ENCODE data around the gene NXPH1.

NXPH1 gene

DNA sequence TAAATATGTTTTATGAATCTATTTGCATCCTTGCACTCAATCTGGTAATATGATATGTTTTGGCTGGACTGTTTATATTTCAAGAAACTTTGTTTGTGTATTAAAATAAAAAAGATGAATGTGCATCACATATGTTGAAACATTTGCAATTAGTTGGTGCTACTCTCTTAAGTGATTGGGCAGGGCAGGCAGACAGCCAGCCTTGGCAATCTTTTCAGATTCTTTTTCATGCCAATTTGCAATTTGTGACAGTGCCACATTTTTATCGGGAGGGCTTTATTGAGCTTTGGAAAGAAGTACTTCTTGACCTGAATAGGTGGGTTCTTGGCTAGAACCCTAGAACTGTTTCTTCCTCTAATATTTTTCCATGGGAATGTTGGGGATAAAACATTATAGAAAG lies 152.2 kb downstream of the NXPH1 start:
- in situ Hi-C loops (cut with MboI; ENCODE audit: low sequenced_read_pairs), result no loop called here

DNA sequence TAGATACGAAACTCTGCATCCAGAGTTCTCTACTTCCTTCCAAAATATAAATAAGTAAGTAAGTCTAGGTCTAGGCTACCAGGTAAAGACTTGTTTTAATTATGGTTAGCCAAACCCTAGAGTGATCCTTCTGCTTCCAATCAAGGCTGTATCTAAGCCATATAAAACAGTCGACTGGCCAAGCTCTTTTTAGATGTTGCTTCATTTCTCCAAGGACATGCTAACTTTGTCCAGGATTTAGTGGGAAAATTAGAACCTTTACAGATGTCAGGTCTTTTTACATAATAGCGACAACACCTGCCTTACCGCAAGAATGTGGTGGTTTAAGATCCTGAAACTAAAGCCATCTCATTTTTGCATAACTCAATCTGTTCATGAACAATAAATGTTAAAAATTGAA lies 156.8 kb downstream of the NXPH1 start:
- in situ Hi-C loops (cut with MboI; ENCODE audit: low sequenced_read_pairs), result no loop called here

DNA sequence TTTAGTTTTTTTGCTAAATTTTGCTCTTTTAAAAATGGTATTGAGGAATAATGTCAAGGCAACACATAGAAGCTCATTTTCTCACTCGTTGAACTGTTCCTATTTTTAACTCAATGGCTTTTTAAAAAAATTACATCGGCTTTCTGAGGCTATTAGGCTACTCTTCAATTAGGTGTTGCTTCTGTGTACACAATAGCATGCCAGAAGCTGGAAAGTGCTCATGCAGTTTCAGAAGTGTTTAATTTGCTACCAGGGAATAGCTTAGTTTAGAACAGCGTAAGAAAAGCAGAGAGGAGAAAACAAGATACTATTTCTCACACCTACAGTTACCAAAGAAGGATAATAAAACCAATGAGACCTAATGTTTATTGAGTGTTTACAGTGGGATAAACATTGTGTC lies 157.4 kb downstream of the NXPH1 start:
- in situ Hi-C loops (cut with MboI; ENCODE audit: low sequenced_read_pairs), result no loop called here

DNA sequence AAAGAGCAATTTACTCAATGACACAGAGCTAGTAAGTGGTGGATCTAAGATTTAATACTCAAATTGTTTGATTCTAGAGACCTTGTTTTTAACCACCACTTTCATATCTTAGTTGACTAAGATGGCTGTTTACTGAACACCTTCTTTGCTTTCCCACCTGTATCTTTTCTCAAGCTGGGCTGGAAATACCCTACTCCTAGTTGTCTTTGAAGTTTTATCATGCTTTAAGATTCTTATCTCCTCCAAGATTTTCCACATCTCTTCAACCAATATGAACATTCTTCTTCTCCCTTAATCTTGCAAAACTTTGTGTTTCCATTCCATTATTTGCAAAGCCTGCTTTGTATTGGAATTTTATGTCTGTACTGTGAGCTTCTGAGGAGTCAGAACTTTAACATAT lies 157.9 kb downstream of the NXPH1 start:
- in situ Hi-C loops (cut with MboI; ENCODE audit: low sequenced_read_pairs), result no loop called here

DNA sequence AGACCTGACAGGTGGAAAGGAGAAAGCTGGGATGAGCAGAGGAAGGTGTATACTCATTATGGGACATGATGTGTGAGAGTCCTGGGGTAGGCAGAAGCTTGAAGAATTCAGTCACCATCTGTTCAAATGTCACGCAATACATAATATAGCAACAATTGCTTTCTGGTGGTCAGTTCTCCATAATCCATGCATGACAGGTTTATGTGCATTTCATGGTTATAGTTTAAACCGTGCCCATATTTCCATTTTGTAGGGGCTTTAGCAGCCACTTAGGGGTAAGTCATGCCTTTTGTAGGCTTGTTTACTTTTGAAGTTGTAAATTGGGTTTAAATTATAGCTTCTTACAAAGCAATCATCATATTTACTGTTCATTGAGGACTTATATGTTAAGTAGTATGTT lies 158.8 kb downstream of the NXPH1 start:
- in situ Hi-C loops (cut with MboI; ENCODE audit: low sequenced_read_pairs), result no loop called here

DNA sequence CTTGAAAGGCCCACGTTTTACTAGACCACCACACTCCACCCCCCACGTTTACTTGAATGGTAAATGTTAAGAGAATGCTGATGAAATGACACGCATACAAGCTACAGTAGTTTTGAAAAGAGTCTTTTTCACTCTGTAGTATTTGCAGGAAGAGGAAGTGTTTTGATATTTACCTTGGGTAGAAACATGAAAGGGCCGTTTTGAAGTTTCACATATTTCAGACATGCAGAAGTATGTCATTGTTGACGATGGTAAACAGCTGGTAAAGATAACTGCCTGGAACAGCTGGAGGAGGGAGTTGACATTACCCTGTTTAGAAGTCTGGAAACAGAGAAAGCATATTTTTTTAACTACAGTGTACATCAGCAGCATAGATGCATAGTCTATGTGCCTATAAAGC lies 160.7 kb downstream of the NXPH1 start:
- in situ Hi-C loops (cut with MboI; ENCODE audit: low sequenced_read_pairs), result no loop called here

DNA sequence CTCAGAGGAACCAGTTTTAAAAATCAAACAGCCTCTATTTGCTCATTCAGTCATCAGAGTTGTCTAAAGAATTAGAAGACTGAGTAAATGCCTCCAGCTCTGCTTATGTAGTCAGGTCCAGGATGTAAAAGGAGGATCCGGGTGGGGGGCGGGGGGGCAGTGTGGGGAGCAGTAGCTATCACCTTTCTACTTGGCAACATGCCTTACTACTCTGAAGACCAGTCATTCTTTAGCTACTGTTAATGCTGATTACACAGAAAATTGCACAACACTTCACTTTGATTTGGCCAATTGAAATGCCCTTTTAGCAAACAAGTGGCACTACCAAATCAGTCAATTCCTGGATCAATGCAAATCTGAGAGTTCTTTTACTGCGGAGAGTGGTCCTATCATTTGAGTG lies 164.2 kb downstream of the NXPH1 start:
- in situ Hi-C loops (cut with MboI; ENCODE audit: low sequenced_read_pairs), result no loop called here

DNA sequence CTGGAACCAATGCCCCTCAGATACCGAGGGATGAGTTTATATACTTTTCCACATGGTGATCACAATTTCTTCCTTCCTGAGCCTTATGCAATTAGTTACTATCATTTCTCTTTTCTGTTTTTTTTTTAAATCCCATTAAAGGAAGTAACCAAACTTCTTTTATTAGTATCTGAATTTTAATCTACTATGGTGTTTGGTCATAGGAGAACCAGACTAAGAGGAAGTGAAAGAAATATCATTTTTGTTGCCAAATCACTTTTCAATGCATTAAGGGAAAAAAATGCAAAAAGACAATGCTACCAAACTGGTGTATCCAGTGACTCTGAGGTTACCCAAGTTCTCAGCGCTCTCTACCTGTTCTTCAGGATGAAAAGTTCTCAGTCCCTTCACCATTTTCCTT lies 167.7 kb downstream of the NXPH1 start:
- in situ Hi-C loops (cut with MboI; ENCODE audit: low sequenced_read_pairs), result no loop called here

DNA sequence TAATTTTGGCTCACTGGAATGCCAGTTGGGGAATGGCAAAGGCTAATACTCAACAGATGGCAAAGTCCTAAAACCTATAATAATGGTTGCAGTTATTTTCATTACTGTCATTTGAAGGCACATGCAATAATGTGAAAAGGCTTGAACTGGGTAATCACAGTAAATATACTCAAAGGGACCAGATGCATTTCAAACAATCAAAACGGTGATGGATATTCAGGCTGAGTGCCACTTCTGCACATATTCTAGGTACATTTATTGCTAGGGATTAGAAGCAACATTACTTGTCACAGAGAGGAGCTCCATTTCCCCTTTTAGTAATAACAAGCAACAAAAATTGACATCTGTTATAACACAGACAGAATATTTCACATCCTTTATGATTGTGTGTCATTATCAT lies 171.8 kb downstream of the NXPH1 start:
- in situ Hi-C loops (cut with MboI; ENCODE audit: low sequenced_read_pairs), result no loop called here

DNA sequence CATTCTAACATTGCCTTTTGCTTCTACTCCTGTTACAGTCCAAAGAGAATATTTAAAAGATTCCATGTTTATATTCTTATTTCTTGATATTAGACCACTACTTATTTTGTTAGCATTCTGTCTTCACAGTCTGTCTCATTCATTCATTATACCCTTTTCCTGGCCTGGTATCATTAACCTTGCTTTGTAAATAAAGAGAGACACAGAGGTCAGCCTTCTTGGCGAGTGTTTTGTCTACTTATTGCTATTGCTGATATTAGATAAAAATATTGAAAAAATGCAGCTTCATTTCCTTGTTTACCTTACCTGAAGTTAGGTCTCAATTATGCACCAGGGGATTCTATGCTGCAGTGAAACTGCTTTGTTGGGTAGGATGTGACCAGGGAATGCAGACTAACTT lies 179.2 kb downstream of the NXPH1 start:
- in situ Hi-C loops (cut with MboI; ENCODE audit: low sequenced_read_pairs), result no loop called here

DNA sequence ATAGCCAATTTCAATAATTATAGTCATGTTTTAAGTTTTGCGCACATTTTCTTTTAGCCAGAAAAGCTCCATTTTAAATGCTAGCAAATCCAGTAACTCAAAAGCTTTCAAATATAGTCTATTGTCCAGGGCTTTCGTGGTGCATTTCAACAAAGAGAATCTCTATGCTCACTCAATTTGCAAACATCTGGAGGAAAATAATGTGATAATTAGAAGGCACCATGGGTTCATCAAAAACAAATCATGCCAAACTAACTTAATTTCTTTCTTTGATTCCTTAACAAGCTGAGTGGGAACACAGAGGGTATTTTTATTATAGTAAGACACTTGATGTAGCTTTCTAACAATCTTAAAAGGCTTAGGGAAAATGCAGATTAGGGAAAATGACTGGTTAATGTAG lies 179.8 kb downstream of the NXPH1 start:
- in situ Hi-C loops (cut with MboI; ENCODE audit: low sequenced_read_pairs), result no loop called here

DNA sequence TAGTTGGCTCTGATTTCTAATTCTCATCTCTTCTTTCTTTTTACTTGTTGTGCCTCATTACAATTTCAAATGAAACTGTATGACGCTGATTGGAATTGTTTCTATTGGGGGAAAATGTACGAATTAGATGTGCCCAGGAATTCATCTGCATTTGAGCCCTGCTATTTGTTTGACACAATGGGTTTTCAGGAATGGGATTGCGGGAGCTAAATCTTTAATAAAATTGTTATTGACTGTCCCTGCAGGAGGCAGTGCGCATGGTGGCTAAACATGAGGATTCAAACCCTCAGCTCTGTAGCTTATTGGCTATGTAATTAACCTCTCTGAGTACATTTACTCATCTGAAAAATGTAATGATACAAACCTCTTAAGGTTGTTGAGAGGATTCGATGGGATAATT lies 181.6 kb downstream of the NXPH1 start:
- in situ Hi-C loops (cut with MboI; ENCODE audit: low sequenced_read_pairs), result no loop called here

DNA sequence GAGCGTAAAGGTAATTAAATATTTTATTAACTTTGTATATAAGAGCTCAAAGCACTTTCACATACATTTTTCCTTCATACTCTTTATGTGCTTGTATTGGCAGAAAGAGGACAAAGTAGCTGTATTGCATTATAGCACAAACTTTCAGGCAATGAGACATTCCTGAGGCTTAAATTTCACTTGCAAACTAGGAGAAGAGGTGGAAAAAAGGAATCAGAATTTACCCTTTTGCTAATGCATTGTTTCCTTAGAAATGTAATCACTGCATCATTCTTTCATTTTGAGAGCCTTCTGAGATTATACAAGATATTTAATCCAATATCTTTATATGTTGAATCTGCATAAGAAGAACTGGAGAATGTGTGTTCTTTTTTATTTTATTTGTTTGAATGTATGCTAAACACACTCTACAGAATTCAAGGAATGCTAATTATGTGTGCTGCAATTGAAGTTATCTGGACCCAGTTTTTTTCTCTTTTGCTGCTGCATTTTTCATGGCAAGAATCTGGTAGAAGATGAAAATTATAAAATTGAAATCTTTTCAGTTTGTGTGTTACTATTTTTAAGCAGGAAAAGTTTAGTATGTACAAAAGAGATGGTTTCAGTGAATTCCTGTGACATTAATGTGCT lies 185.1 kb downstream of the NXPH1 start:
- in situ Hi-C loops (cut with MboI; ENCODE audit: low sequenced_read_pairs), result no loop called here

DNA sequence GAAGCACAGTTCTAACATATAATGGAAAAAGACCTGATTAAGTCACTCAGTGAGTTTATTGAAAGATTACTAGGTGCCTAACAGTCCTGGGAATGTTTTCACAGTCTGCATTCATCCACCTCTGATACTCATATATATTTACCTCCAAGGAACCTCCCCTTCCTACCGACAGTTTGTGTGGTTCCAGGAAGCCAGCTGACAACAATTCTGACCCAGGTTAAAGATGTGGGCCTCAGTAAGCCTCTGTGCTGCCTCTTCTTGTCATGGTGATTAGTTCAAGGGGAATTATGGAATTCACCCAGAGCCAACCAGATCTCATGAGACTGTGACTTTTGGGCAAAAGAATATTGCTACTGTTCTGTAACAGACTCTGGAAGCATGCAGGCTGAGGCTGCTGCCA lies 186.8 kb downstream of the NXPH1 start:
- in situ Hi-C loops (cut with MboI; ENCODE audit: low sequenced_read_pairs), result no loop called here

DNA sequence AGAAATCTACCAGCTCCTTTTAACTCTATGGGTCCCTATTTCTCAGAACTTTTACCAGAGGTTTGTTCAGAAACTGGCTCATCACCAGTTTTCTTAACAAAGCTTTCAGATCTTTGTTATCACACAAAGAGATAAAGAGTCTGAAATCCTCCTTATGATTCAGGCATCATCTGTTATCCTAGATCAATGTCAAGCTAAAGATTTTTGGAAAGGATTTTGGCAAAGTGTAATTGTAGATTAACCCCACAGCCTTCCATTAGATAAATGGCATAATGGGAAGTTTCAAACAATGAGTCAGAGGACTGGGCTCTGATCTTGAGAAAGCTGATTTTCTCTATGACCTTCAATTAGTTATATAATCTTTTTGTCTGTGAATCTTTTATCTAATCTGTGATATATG lies 192.2 kb downstream of the NXPH1 start:
- in situ Hi-C loops (cut with MboI; ENCODE audit: low sequenced_read_pairs), result no loop called here

DNA sequence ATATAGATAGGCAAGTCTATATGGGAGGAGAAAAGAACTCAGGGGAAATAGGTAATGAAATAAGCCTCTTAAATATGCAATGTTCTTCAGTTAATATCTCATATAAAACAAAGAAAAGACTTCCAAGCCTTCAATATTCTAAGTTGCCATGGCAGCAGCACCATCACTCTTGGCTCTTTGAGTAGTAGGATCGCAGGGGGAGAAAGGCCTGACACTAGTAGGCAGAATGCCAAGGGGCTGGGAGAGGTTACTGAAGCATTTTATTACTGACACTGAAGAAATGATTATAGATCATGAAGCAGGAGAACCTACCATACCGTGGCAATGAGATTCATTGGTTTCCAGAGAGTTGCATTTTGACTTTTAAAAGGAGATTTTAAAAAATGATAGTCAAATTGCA lies 193.9 kb downstream of the NXPH1 start:
- in situ Hi-C loops (cut with MboI; ENCODE audit: low sequenced_read_pairs), result no loop called here

DNA sequence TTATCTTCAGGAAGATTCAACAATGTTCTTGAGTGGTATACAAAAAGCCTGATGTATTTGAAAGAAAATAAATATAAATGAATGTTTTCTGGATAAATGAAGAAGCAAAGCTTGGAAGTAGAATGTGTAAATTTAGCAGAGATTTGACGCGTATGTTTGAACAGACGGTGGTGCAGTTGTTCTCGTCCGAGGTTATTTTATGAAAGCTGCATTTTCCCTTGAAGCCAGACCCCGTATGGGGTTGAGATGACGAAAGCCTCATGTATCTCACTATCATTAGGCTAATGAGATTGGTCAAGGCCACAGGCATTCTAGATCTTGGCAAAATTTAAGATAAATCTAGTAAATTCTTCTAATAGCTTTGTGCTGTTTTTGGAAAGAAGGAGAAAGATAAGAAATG lies 195.2 kb downstream of the NXPH1 start:
- in situ Hi-C loops (cut with MboI; ENCODE audit: low sequenced_read_pairs), result no loop called here

DNA sequence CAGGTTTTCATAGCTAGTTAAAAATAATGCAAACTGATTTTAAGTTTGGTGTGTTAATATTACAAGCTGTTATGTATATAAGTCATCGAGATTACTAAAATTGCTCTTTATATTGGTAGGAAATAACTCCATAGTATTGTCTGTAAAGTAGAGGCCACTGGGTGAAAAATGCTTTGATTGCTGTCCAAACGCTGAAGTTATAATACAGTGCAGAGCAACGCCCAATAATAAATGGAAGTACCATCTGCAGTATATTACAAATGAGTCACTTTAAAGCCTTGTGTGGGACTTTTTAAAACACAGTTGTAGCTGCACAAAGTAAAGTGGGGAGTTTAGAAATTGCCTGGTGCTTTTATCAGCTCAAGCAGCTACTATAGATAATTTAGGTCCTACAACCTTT lies 196.1 kb downstream of the NXPH1 start:
- in situ Hi-C loops (cut with MboI; ENCODE audit: low sequenced_read_pairs), result no loop called here

DNA sequence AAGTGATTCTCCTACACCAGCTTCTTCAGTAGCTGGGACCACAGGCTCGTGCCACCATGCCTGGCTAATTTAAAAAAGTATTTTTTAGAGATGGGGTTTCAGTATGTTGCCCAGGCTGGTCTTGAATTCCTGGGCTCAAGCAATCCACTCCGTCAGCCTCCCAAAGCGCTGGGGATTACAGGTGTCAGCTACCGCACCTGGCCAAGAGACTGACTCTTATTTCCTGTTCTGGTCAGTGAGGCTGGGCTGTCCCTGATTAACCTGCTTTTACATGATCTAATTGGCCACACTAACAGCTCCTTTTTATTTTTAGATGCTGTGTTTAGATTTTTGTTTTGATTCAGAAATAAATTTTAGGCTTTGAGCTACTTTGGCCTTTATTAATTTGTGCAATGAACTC lies 203.9 kb downstream of the NXPH1 start:
- in situ Hi-C loops (cut with MboI; ENCODE audit: low sequenced_read_pairs), result no loop called here

DNA sequence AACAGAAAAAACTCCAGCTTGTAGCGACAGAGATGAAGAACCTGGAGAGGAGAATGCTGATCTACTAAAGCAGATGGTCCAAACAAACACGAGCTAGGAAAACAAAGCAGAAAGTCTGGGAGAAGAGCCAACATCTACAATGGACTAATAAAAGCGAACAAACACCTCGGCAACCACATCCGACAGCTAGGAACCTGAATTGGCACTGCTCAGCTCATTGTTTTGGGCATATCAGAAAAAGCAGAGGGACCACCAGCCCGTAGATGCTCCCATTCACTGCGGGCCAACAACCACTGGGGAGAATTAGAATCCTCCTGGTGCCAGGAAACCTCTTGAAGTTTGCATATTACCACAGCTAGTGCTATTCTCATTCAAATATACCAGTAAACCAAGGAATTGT lies 204.7 kb downstream of the NXPH1 start:
- in situ Hi-C loops (cut with MboI; ENCODE audit: low sequenced_read_pairs), result no loop called here

DNA sequence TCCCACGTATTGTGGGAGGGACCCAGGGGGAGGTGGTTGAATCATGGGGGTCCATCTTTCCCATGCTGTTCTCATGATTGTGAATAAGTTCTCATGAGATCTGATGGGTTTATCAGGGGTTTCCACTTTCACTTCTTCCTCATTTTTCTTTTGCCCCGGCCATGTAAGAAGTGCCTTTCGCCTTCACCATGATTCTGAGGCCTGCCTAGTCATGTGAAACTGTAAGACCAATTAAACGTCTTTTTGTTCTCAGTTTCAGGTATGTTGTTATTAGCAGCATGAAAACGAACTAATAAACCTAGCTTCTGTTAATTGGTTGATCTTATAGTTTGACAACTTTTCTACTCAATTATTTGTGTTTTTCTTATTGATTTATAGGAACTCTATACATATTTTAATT lies 206.3 kb downstream of the NXPH1 start:
- in situ Hi-C loops (cut with MboI; ENCODE audit: low sequenced_read_pairs), result no loop called here

DNA sequence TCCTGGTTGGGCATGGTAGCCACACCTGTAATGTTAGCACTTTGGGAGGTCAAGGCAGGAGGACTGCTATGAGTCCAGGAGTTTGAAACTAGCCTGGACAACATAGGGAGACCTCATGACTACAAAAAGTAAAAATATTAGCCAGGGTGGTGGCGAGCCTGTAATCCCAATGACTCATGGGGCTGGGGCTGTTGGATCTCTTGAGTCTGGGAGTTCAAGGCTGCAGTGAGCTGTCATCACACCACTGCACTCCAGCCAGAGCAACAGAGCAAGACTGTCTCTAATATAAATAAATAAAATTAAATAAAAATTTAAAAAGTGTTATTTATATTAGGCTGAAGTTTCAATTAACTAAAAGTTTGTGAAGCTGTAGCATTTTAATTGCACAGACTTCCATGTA lies 207.3 kb downstream of the NXPH1 start:
- in situ Hi-C loops (cut with MboI; ENCODE audit: low sequenced_read_pairs), result no loop called here

DNA sequence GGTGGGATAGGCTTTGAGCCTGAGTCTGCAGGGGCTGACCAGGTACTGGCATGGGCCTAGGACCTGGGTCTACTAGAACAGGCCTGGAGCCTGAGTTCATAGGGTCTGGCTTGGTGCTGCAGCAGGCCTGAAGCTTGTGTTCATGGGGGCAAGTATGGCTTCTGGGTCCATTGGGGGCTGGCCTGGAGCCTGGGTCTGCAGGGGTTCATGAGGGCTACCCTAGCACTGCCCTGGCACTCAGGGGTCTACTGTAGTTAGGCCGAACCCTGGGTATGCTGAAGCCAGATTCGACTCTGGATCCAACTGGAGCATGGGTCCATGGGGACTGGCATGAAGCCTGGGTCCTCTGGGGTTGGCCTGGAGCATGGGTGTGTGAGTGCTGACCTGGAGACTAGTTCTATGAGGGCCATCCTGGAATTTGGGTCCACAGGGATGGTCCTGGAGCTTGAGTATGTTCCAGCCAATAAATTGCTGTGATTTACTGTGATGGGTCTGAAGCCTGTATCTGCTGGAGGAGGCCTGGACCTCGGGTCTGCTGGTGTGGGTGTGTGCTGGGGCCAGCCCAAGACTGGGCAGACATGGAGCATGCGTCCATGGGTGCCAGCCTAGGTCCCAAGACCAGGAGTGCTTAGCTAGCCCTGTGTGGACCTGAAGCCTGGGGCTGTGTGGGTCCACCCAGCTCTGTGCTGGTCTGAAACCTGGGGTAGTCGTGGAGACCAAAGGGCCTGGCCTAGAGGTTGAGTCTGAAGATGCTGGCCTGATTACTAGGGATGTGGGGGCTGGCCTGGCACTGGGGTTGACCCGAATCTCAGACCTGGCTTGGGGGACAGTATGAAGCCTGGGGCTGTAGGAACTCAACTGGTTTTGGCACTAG lies 235.5 kb downstream of the NXPH1 start:
- in situ Hi-C loops (cut with MboI; ENCODE audit: low sequenced_read_pairs), result no loop called here
